ENCODE measurements around the gene CASQ2. TPM values are rescaled to one million over a fixed set of nuclear protein-coding genes. Genes with fewer than 3 reads are reported as not detected.

The CASQ2 gene
- polyA plus RNA-seq, 1 donor (not counting 4 experiments of a cell fraction or from before 2014, with no cell fraction given) = 0.04 TPM

- Histone ChIP-seq H3K9me3 (ENCODE audit: control insufficient read depth, low read depth, low read length) (no peaks in the 10 kb centered on the region), H3K9ac (ENCODE audit: control insufficient read depth, extremely low read depth, insufficient read depth, low read length) (no peak overlapping the region), H3K4me2 (ENCODE audit: control insufficient read depth, extremely low read depth, insufficient read depth, low read depth, low read length) (peak overlapping the region; percentile 42), H3K9me1 (ENCODE audit: control insufficient read depth, extremely low read depth, insufficient read depth, low read length) (no peaks in the 10 kb centered on the region), H3K4me1 (ENCODE audit: control insufficient read depth, extremely low read depth, insufficient read depth, low read length) (peaks cover 39% of the 10 kb centered on the region), H3K4me3 (ENCODE audit: control insufficient read depth in 2 of 3, extremely low read depth in 1 of 3, insufficient read depth in 2 of 3, low read depth in 1 of 3, low read length in 3 of 3) (no peak overlapping the region), H3K36me3 (ENCODE audit: control insufficient read depth in 2 of 2, extremely low read depth in 1 of 2, insufficient read depth in 2 of 2, low read length in 2 of 2) (no peaks in the 10 kb centered on the region), H3K27ac (ENCODE audit: control insufficient read depth, insufficient read depth, low read length) (peak overlapping the region; percentile 74), H4K20me1 (ENCODE audit: control insufficient read depth, extremely low read depth, insufficient read depth, low read length) (no peaks in the 10 kb centered on the region), H2AFZ (ENCODE audit: control insufficient read depth, low read length) (no peak overlapping the region), H3K79me2 (ENCODE audit: control insufficient read depth, insufficient read depth, low read length) (no peaks in the 10 kb centered on the region), H3K27me3 (ENCODE audit: control insufficient read depth, extremely low read depth, insufficient read depth, low read length) (no peaks in the 10 kb centered on the region)
- TF ChIP-seq EZH2 (IDR thresholded peaks at IDR 0.05; ENCODE audit: low read length) = no peak
- no peak for TF ChIP-seq CTCF (optimal IDR thresholded peaks at IDR 0.05 in 1 of 3, IDR thresholded peaks at IDR 0.05 in 1 of 3, conservative IDR thresholded peaks at IDR 0.05 in 1 of 3; ENCODE audit: extremely low read depth in 1 of 3, insufficient read depth in 2 of 3, low read length in 3 of 3)
- dilution Hi-C loops (cut with MboI; ENCODE audit: extremely low pct_ligation_motif_present, low sequenced_read_pairs) = no loop called here
- FAIRE-seq (peak; percentile 29), DNase-seq (ENCODE audit: low read depth, low spot score) (no peak)
Observed at GRCh38 chr1:115748401-115749150, 19.9 kb downstream of the CASQ2 start.

GRCh38 chr1:115746021-115746690 is 22.4 kb downstream of the CASQ2 start:
- dilution Hi-C loops (cut with MboI; ENCODE audit: extremely low pct_ligation_motif_present, low sequenced_read_pairs) = no loop called here
- TF ChIP-seq EZH2 (IDR thresholded peaks at IDR 0.05; ENCODE audit: low read length) (no peak), CTCF (optimal IDR thresholded peaks at IDR 0.05 in 1 of 3, IDR thresholded peaks at IDR 0.05 in 1 of 3, conservative IDR thresholded peaks at IDR 0.05 in 1 of 3; ENCODE audit: extremely low read depth in 1 of 3, insufficient read depth in 2 of 3, low read length in 3 of 3) (no peak)
- Histone ChIP-seq H3K4me2 (ENCODE audit: control insufficient read depth, extremely low read depth, insufficient read depth, low read depth, low read length) (no peak overlapping the region), H4K20me1 (ENCODE audit: control insufficient read depth, extremely low read depth, insufficient read depth, low read length) (no peaks in the 10 kb centered on the region), H3K27me3 (ENCODE audit: control insufficient read depth, extremely low read depth, insufficient read depth, low read length) (no peaks in the 10 kb centered on the region), H3K27ac (ENCODE audit: control insufficient read depth, insufficient read depth, low read length) (peak overlapping the region; percentile 17), H3K4me3 (ENCODE audit: control insufficient read depth in 2 of 3, extremely low read depth in 1 of 3, insufficient read depth in 2 of 3, low read depth in 1 of 3, low read length in 3 of 3) (no peak overlapping the region), H3K9me1 (ENCODE audit: control insufficient read depth, extremely low read depth, insufficient read depth, low read length) (no peaks in the 10 kb centered on the region), H2AFZ (ENCODE audit: control insufficient read depth, low read length) (no peak overlapping the region), H3K9ac (ENCODE audit: control insufficient read depth, extremely low read depth, insufficient read depth, low read length) (no peak overlapping the region), H3K79me2 (ENCODE audit: control insufficient read depth, insufficient read depth, low read length) (no peaks in the 10 kb centered on the region), H3K9me3 (ENCODE audit: control insufficient read depth, low read depth, low read length) (no peaks in the 10 kb centered on the region), H3K36me3 (ENCODE audit: control insufficient read depth in 2 of 2, extremely low read depth in 1 of 2, insufficient read depth in 2 of 2, low read length in 2 of 2) (no peaks in the 10 kb centered on the region), H3K4me1 (ENCODE audit: control insufficient read depth, extremely low read depth, insufficient read depth, low read length) (peaks cover 39% of the 10 kb centered on the region)
- DNase-seq (ENCODE audit: low read depth, low spot score) (no peak), FAIRE-seq (peak; percentile 58)
